H9 (cell line): ENCODE data around the gene ZNF831. TPM values are rescaled to one million over a fixed set of nuclear protein-coding genes. Genes with fewer than 3 reads are reported as not detected.

Source experiments
- DNase-seq: peaks from one replicate; pipeline ENCODE4 v3.0.0-alpha.2; 2017
- H2AFZ ChIP-seq: one replicate; pipeline ENCODE4 v1.6.1; 2013; ENCODE audit warnings: mild to moderate bottlenecking, low read length, control low read depth, moderate library complexity
- H2AK5ac ChIP-seq: 2 replicates; pipeline ENCODE4 v1.6.1; 2013; ENCODE audit warnings: low read length, control low read depth, mixed read lengths; ENCODE audit not compliant: insufficient read length
- H2BK120ac ChIP-seq: one replicate; pipeline ENCODE4 v1.6.1; 2013; ENCODE audit warnings: low read depth, mild to moderate bottlenecking, low read length, control low read depth, inconsistent platforms; ENCODE audit not compliant: poor library complexity, severe bottlenecking
- H2BK12ac ChIP-seq: 2 replicates; pipeline ENCODE4 v1.6.1; 2013; ENCODE audit warnings: low read length, control low read depth, mixed read lengths, low read depth; ENCODE audit not compliant: insufficient read length
- H2BK15ac ChIP-seq: 2 replicates; pipeline ENCODE4 v1.6.1; 2013; ENCODE audit warnings: low read depth, low read length, control low read depth
- H2BK20ac ChIP-seq: one replicate; pipeline ENCODE4 v1.6.1; 2013; ENCODE audit warnings: low read depth, mild to moderate bottlenecking, low read length, control low read depth, inconsistent platforms; ENCODE audit not compliant: poor library complexity, severe bottlenecking
- H2BK5ac ChIP-seq: 2 replicates; pipeline ENCODE4 v1.6.1; 2013; ENCODE audit warnings: low read length, control low read depth, mixed read lengths; ENCODE audit not compliant: insufficient read length
- H3K14ac ChIP-seq: 2 replicates; pipeline ENCODE4 v1.6.1; 2013; ENCODE audit warnings: low read length, control low read depth; ENCODE audit not compliant: insufficient read depth
- H3K18ac ChIP-seq: 2 replicates; pipeline ENCODE4 v1.6.1; 2013; ENCODE audit warnings: low read depth, mild to moderate bottlenecking, mixed read lengths, low read length, control low read depth; ENCODE audit not compliant: insufficient read length
- H3K23ac ChIP-seq: 2 replicates; pipeline ENCODE4 v1.6.1; 2013; ENCODE audit warnings: low read length, control low read depth, mixed read lengths, low read depth; ENCODE audit not compliant: insufficient read length
- H3K23me2 ChIP-seq: 2 replicates; pipeline ENCODE4 v1.6.1; 2013; ENCODE audit warnings: low read depth, mild to moderate bottlenecking, mixed read lengths, low read length, control low read depth; ENCODE audit not compliant: insufficient read length, poor library complexity, severe bottlenecking
- H3K27ac ChIP-seq: 2 replicates; pipeline ENCODE4 v1.5.1; 2013; ENCODE audit warnings: low read length, control low read depth, mixed read lengths, low read depth; ENCODE audit not compliant: insufficient read length
- H3K27me3 ChIP-seq: 2 replicates; pipeline ENCODE4 v1.6.1; 2013; ENCODE audit warnings: low read length, control low read depth, inconsistent platforms; ENCODE audit not compliant: insufficient read depth
- H3K4ac ChIP-seq: 2 replicates; pipeline ENCODE4 v1.6.1; 2013; ENCODE audit warnings: low read depth, mild to moderate bottlenecking, control low read depth, inconsistent platforms, low read length, moderate library complexity
- H3K4me1 ChIP-seq: 2 replicates; pipeline ENCODE4 v1.6.1; 2013; ENCODE audit warnings: low read length, control low read depth, inconsistent platforms; ENCODE audit not compliant: insufficient read depth
- H3K4me2 ChIP-seq: 2 replicates; pipeline ENCODE4 v1.6.1; 2013; ENCODE audit warnings: low read length, control low read depth, mixed read lengths; ENCODE audit not compliant: insufficient read length, insufficient read depth
- H3K56ac ChIP-seq: 2 replicates; pipeline ENCODE4 v1.6.1; 2013; ENCODE audit warnings: low read depth, mild to moderate bottlenecking, mixed read lengths, low read length, control low read depth; ENCODE audit not compliant: insufficient read length
- H3K79me1 ChIP-seq: 2 replicates; pipeline ENCODE4 v1.6.1; 2013; ENCODE audit warnings: low read depth, mild to moderate bottlenecking, moderate library complexity, low read length, control low read depth, inconsistent platforms; ENCODE audit not compliant: insufficient read depth, poor library complexity, severe bottlenecking
- H3K79me2 ChIP-seq: 2 replicates; pipeline ENCODE4 v1.6.1; 2013; ENCODE audit warnings: low read length, control low read depth, inconsistent platforms; ENCODE audit not compliant: insufficient read depth
- H3K9ac ChIP-seq: 2 replicates; pipeline ENCODE4 v1.6.1; 2013; ENCODE audit warnings: low read length, control low read depth, mixed read lengths; ENCODE audit not compliant: insufficient read length; ENCODE audit errors: extremely low read depth
- H3K9me3 ChIP-seq: one replicate; pipeline ENCODE4 v1.6.1; 2013; ENCODE audit warnings: low read depth, low read length, inconsistent platforms; ENCODE audit not compliant: control insufficient read depth
- H3T11ph ChIP-seq: one replicate; pipeline ENCODE4 v1.6.1; 2013; ENCODE audit warnings: mild to moderate bottlenecking, low read length, control low read depth, inconsistent platforms
- H4K20me1 ChIP-seq: one replicate; pipeline ENCODE4 v1.6.1; 2013; ENCODE audit not compliant: control insufficient read depth, insufficient read length, insufficient read depth
- H4K5ac ChIP-seq: 2 replicates; pipeline ENCODE4 v1.6.1; 2013; ENCODE audit warnings: low read depth, mild to moderate bottlenecking, mixed read lengths, low read length, control low read depth; ENCODE audit not compliant: insufficient read length
- H4K8ac ChIP-seq: replicated peaks from 2 replicates; pipeline ENCODE4 v1.6.1; 2013; ENCODE audit warnings: low read length, control low read depth, mixed read lengths, low read depth; ENCODE audit not compliant: insufficient read length
- H4K91ac ChIP-seq: 2 replicates; pipeline ENCODE4 v1.6.1; 2013; ENCODE audit warnings: low read depth, mild to moderate bottlenecking, moderate library complexity, mixed read lengths, low read length, control low read depth; ENCODE audit not compliant: insufficient read length
- H3K27ac Mint-ChIP-seq, 3 experiments: 2 replicates in 2 of 3; 3 replicates in 1 of 3; pipeline ENCODE4 v1.8.0; 2020 to 2021; ENCODE audit warnings: mixed read lengths in 3 of 3, mild to moderate bottlenecking in 1 of 3, moderate library complexity in 1 of 3
- H3K27me3 Mint-ChIP-seq: 2 replicates; pipeline ENCODE4 v1.8.0; 2021; ENCODE audit warnings: low read depth, mild to moderate bottlenecking, moderate library complexity, mixed read lengths
- H3K36me3 Mint-ChIP-seq, 3 experiments: 2 replicates in 2 of 3; 3 replicates in 1 of 3; pipeline ENCODE4 v1.8.0; 2020 to 2021; ENCODE audit warnings: low read depth in 3 of 3, mixed read lengths in 3 of 3; ENCODE audit not compliant: insufficient read depth in 1 of 3
- H3K4me1 Mint-ChIP-seq, 2 experiments: 2 replicates each; pipeline ENCODE4 v1.8.0; 2020; ENCODE audit warnings: mixed read lengths in 2 of 2
- H3K4me3 Mint-ChIP-seq, 2 experiments: 2 replicates in 1 of 2; 3 replicates in 1 of 2; pipeline ENCODE4 v1.8.0; 2020 to 2021; ENCODE audit warnings: mild to moderate bottlenecking in 2 of 2, mixed read lengths in 2 of 2, moderate library complexity in 1 of 2
- H3K9me3 Mint-ChIP-seq, 2 experiments: 2 replicates in 1 of 2; 3 replicates in 1 of 2; pipeline ENCODE4 v1.8.0; 2020; ENCODE audit warnings: mild to moderate bottlenecking in 2 of 2, mixed read lengths in 2 of 2, moderate library complexity in 1 of 2
- CTCF ChIP-seq: fragments of 200-600 bp; sonication (generic); conservative IDR thresholded peaks from 3 replicates; pipeline ENCODE4 v1.8.0; 2021; ENCODE audit warnings: antibody characterized with exemption, mild to moderate bottlenecking
- WGBS: extraction: QIAGEN DNeasy Blood & Tissue Kit; methylation state at CpG from one replicate; pipeline ENCODE4 v1.1.7; 2013; ENCODE audit warnings: missing lambda C conversion rate, low lambda C conversion rate, mixed read lengths; ENCODE audit not compliant: insufficient read length; ENCODE audit errors: extremely low coverage; 5-methylcytosine and 5-hydroxymethylcytosine counted together
- total RNA-seq: library from RNA; stranded (reverse); gene quantifications from 2 replicates; pipeline ENCODE4 v1.2.1, GENCODE V29; 2021

ZNF831 gene
- total RNA-seq, 1 experiment from 2014 or later = not detected

GRCh38 chr20:59235226-59235625 lies 71.6 kb downstream of the ZNF831 start:
- Histone ChIP-seq H2BK120ac (no peak overlapping the region), H2BK12ac (no peak overlapping the region), H2BK20ac (no peak overlapping the region), H4K91ac (no peak overlapping the region), H3K27ac (no peak overlapping the region), H3K79me1 (no peaks in the 10 kb centered on the region), H3T11ph (no peak overlapping the region), H4K5ac (no peak overlapping the region), H3K23ac (no peak overlapping the region), H3K4me2 (no peak overlapping the region), H4K20me1 (no peaks in the 10 kb centered on the region), H3K9ac (no peak overlapping the region), H2AFZ (no peak overlapping the region), H2BK15ac (no peak overlapping the region), H2AK5ac (no peak overlapping the region), H3K27me3 (no peaks in the 10 kb centered on the region), H2BK5ac (no peak overlapping the region), H3K23me2 (no peaks in the 10 kb centered on the region), H3K9me3 (no peaks in the 10 kb centered on the region), H3K79me2 (no peaks in the 10 kb centered on the region), H3K56ac (no peak overlapping the region), H3K4me1 (no peaks in the 10 kb centered on the region), H4K8ac (no peak overlapping the region), H3K4ac (no peak overlapping the region), H3K18ac (no peak overlapping the region), H3K14ac (no peak overlapping the region)
- H3K36me3 Mint-ChIP-seq = no peaks in the 10 kb centered on the region
- no peaks in the 10 kb centered on the region for H3K9me3 Mint-ChIP-seq
- DNase-seq = no peak
- peaks cover 37% of the 10 kb centered on the region for H3K27me3 Mint-ChIP-seq
- H3K4me3 Mint-ChIP-seq = no peak overlapping the region
- TF ChIP-seq CTCF = no peak
- WGBS = no CpG with 5 or more reads among the region's 5 CpGs
- no peak overlapping the region for H3K27ac Mint-ChIP-seq
- peaks cover 0 to 2% of the 10 kb centered on the region in 2 experiments; a peak in 1 of 4 replicates for H3K4me1 Mint-ChIP-seq
